WTC11 (cell line): ENCODE measurements around the gene ETS1. TPM values are rescaled to one million over a fixed set of nuclear protein-coding genes. Genes with fewer than 3 reads are reported as not detected.

Source experiments
- ATAC-seq: fragments of 200-7000 bp; cut with Tn5 transposase; 2 replicates; pipeline ENCODE4 v1.10.0; 2021; ENCODE audit warnings: mild to moderate bottlenecking, moderate library complexity
- CTCF ChIA-PET: fragments of 300-600 bp; sonication (Branson Sonifier 250); formaldehyde crosslinking; loops from one replicate; lab custom pipeline; 2021; ENCODE audit warnings: antibody characterized with exemption; lab: Charles Lee
- POLR2A ChIA-PET: fragments of 350-600 bp; sonication (Branson Sonifier 250); formaldehyde crosslinking; loops from one replicate; lab custom pipeline; 2021; ENCODE audit warnings: antibody characterized with exemption; lab: Charles Lee
- DNase-seq: peaks from one replicate; pipeline ENCODE4 v3.0.0; 2021; ENCODE audit warnings: low spot score
- H3K27ac Mint-ChIP-seq: 2 replicates; pipeline ENCODE4 v1.8.0; 2021; ENCODE audit warnings: mixed read lengths
- H3K27me3 Mint-ChIP-seq: 2 replicates; pipeline ENCODE4 v1.8.0; 2021; ENCODE audit warnings: low read depth, mild to moderate bottlenecking, moderate library complexity, mixed read lengths
- H3K36me3 Mint-ChIP-seq: 2 replicates; pipeline ENCODE4 v1.8.0; 2021; ENCODE audit warnings: mixed read lengths
- H3K4me1 Mint-ChIP-seq: 2 replicates; pipeline ENCODE4 v1.8.0; 2022; ENCODE audit warnings: mixed read lengths
- H3K4me3 Mint-ChIP-seq: 2 replicates; pipeline ENCODE4 v1.8.0; 2021; ENCODE audit warnings: mild to moderate bottlenecking, moderate library complexity, mixed read lengths
- H3K9me3 Mint-ChIP-seq: 2 replicates; pipeline ENCODE4 v1.8.0; 2021; ENCODE audit warnings: mixed read lengths
- ELF4 ChIP-seq: sonication (generic); formaldehyde crosslinking; IDR thresholded peaks from 2 replicates; pipeline ENCODE4 v1.8.1; 2022; ENCODE audit warnings: low read depth, mild to moderate bottlenecking, moderate library complexity, missing genetic modification reagents
- IRF2 ChIP-seq: sonication (generic); formaldehyde crosslinking; IDR thresholded peaks from 2 replicates; pipeline ENCODE4 v1.8.0; 2022; ENCODE audit warnings: low read depth, missing genetic modification reagents, borderline replicate concordance
- JAZF1 ChIP-seq: fragments of 250-450 bp; sonication (Bioruptor Pico); IDR thresholded peaks from 2 replicates; pipeline ENCODE4 v1.9.0; 2021; ENCODE audit warnings: moderate library complexity, mild to moderate bottlenecking, inconsistent platforms
- NR3C1 ChIP-seq: sonication (generic); formaldehyde crosslinking; conservative IDR thresholded peaks from 2 replicates; pipeline ENCODE4 v1.8.1; 2023; ENCODE audit warnings: low read depth, mild to moderate bottlenecking, missing genetic modification reagents
- PRRX2 ChIP-seq: fragments of 250-450 bp; sonication (Bioruptor Pico); IDR thresholded peaks from 2 replicates; pipeline ENCODE4 v1.8.0; 2021; ENCODE audit warnings: mild to moderate bottlenecking
- TCF7 ChIP-seq: sonication (generic); formaldehyde crosslinking; IDR thresholded peaks from 2 replicates; pipeline ENCODE4 v1.8.0; 2022; ENCODE audit warnings: mild to moderate bottlenecking, low read depth, missing genetic modification reagents, moderate library complexity
- TEAD4 ChIP-seq: sonication (generic); formaldehyde crosslinking; IDR thresholded peaks from 2 replicates; pipeline ENCODE4 v1.8.0; 2022; ENCODE audit warnings: mild to moderate bottlenecking, missing genetic modification reagents
- USF1 ChIP-seq: sonication (generic); formaldehyde crosslinking; IDR thresholded peaks from 2 replicates; pipeline ENCODE4 v1.8.0; 2022; ENCODE audit warnings: mild to moderate bottlenecking, missing genetic modification reagents
- ZSCAN18 ChIP-seq: fragments of 250-450 bp; sonication (Bioruptor Pico); IDR thresholded peaks from 2 replicates; pipeline ENCODE4 v2.1.2; 2022; ENCODE audit warnings: mild to moderate bottlenecking, moderate library complexity
- total RNA-seq: library from RNA; stranded (reverse); gene quantifications from 3 replicates; pipeline ENCODE4 v1.2.3, GENCODE V29; 2021
- TF ChIP-seq, protein P1 (sequence below): sonication (generic); formaldehyde crosslinking; IDR thresholded peaks from 2 replicates; pipeline ENCODE4 v1.8.0; 2022; ENCODE audit warnings: mild to moderate bottlenecking, missing genetic modification reagents
- TF ChIP-seq, protein P2 (sequence below): fragments of 250-450 bp; sonication (Bioruptor Pico); IDR thresholded peaks from 2 replicates; pipeline ENCODE4 v1.9.0; 2021; ENCODE audit warnings: mild to moderate bottlenecking, borderline replicate concordance
- TF ChIP-seq, protein P3 (sequence below): sonication (generic); formaldehyde crosslinking; IDR thresholded peaks from 2 replicates; pipeline ENCODE4 v1.8.1; 2023; ENCODE audit warnings: mild to moderate bottlenecking, missing genetic modification reagents, borderline replicate concordance
- TF ChIP-seq, protein P4 (sequence below): fragments of 250-450 bp; sonication (Bioruptor Pico); IDR thresholded peaks from 2 replicates; pipeline ENCODE4 v1.9.0; 2021; ENCODE audit warnings: mild to moderate bottlenecking
- TF ChIP-seq, protein P5 (sequence below): sonication (generic); formaldehyde crosslinking; IDR thresholded peaks from 2 replicates; pipeline ENCODE4 v1.8.0; 2023; ENCODE audit warnings: missing genetic modification reagents
- TF ChIP-seq, protein P6 (sequence below): sonication (generic); formaldehyde crosslinking; IDR thresholded peaks from 2 replicates; pipeline ENCODE4 v1.8.1; 2022; ENCODE audit warnings: missing genetic modification reagents, borderline replicate concordance

The ETS1 gene
- total RNA-seq, 1 experiment from 2014 or later: 33.1 TPM

DNA sequence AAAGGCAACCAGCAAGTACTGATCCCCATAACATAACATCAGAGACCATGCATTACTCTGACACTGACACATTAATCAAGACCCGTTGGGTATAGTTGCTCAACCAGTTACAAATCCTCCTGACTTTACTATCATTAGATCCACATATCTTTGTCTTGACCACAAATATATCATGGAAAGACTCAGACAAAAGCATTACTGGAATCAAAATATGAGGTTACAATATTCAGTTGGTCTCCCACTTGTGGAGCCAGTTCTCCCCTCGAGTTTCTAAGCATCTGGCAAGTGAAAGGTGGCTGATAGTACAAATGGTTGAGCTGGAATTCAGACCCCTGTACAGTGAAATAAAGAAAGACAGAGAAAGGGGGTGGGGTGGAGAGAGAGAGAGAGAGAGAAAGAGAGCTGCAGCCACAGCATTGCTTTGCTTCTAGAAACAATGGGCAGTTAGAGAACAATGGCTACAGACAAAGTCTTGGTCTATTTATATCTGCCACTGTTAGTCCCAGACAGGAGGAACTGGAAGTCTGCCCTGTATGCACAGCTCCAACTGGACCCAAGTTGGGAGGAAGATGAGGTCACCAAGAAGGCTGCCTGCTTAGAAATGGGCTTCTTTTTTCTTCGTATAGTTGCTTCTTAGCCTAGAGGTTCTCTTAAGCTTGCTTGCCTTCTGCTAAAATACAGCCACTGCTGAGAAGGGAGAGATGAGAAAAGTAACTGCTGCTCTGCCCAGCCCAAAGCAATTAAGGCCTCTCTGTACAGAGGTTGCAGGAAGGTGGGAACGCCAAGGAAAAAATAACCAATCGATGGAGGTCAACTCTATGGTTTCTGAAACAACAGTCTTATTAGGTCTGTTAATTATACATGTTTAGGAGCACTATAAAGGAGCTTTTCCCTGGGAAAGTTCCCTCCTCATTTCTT lies 85.5 kb downstream of the ETS1 start (continued):
- no peak for TF ChIP-seq NR3C1 (CRISPR knock-in tag)
- TF ChIP-seq, protein P1, sequence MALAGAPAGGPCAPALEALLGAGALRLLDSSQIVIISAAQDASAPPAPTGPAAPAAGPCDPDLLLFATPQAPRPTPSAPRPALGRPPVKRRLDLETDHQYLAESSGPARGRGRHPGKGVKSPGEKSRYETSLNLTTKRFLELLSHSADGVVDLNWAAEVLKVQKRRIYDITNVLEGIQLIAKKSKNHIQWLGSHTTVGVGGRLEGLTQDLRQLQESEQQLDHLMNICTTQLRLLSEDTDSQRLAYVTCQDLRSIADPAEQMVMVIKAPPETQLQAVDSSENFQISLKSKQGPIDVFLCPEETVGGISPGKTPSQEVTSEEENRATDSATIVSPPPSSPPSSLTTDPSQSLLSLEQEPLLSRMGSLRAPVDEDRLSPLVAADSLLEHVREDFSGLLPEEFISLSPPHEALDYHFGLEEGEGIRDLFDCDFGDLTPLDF (CRISPR knock-in tag): no peak
- TF ChIP-seq, protein P2, sequence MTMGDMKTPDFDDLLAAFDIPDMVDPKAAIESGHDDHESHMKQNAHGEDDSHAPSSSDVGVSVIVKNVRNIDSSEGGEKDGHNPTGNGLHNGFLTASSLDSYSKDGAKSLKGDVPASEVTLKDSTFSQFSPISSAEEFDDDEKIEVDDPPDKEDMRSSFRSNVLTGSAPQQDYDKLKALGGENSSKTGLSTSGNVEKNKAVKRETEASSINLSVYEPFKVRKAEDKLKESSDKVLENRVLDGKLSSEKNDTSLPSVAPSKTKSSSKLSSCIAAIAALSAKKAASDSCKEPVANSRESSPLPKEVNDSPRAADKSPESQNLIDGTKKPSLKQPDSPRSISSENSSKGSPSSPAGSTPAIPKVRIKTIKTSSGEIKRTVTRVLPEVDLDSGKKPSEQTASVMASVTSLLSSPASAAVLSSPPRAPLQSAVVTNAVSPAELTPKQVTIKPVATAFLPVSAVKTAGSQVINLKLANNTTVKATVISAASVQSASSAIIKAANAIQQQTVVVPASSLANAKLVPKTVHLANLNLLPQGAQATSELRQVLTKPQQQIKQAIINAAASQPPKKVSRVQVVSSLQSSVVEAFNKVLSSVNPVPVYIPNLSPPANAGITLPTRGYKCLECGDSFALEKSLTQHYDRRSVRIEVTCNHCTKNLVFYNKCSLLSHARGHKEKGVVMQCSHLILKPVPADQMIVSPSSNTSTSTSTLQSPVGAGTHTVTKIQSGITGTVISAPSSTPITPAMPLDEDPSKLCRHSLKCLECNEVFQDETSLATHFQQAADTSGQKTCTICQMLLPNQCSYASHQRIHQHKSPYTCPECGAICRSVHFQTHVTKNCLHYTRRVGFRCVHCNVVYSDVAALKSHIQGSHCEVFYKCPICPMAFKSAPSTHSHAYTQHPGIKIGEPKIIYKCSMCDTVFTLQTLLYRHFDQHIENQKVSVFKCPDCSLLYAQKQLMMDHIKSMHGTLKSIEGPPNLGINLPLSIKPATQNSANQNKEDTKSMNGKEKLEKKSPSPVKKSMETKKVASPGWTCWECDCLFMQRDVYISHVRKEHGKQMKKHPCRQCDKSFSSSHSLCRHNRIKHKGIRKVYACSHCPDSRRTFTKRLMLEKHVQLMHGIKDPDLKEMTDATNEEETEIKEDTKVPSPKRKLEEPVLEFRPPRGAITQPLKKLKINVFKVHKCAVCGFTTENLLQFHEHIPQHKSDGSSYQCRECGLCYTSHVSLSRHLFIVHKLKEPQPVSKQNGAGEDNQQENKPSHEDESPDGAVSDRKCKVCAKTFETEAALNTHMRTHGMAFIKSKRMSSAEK: no peak
- TF ChIP-seq, protein P3, sequence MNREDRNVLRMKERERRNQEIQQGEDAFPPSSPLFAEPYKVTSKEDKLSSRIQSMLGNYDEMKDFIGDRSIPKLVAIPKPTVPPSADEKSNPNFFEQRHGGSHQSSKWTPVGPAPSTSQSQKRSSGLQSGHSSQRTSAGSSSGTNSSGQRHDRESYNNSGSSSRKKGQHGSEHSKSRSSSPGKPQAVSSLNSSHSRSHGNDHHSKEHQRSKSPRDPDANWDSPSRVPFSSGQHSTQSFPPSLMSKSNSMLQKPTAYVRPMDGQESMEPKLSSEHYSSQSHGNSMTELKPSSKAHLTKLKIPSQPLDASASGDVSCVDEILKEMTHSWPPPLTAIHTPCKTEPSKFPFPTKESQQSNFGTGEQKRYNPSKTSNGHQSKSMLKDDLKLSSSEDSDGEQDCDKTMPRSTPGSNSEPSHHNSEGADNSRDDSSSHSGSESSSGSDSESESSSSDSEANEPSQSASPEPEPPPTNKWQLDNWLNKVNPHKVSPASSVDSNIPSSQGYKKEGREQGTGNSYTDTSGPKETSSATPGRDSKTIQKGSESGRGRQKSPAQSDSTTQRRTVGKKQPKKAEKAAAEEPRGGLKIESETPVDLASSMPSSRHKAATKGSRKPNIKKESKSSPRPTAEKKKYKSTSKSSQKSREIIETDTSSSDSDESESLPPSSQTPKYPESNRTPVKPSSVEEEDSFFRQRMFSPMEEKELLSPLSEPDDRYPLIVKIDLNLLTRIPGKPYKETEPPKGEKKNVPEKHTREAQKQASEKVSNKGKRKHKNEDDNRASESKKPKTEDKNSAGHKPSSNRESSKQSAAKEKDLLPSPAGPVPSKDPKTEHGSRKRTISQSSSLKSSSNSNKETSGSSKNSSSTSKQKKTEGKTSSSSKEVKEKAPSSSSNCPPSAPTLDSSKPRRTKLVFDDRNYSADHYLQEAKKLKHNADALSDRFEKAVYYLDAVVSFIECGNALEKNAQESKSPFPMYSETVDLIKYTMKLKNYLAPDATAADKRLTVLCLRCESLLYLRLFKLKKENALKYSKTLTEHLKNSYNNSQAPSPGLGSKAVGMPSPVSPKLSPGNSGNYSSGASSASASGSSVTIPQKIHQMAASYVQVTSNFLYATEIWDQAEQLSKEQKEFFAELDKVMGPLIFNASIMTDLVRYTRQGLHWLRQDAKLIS (CRISPR knock-in tag): no peak

DNA sequence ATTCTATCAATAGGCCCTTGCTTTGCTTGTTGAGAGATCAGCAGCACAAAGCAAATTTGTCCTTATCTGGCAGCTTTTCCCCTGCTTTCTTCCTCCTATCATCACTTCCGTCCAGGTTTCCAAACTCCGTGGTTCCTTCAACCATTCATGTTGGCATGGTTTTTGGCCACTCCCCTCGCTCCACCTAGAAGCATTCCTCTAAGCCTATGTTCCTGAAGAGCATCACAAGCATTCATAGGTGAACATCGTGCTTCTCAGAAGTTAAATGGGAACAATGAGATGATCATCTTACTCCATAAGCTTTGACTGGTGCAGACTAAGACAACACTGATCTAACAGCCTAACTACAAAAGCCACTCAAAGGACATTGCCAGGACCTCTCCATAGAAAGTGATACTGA lies 86.3 kb downstream of the ETS1 start:
- peaks cover 51% of the 10 kb centered on the region for H3K4me1 Mint-ChIP-seq
- H3K27me3 Mint-ChIP-seq: no peaks in the 10 kb centered on the region
- DNase-seq (no peak), ATAC-seq (no peak)
- H3K4me3 Mint-ChIP-seq: no peak overlapping the region
- H3K9me3 Mint-ChIP-seq: peaks cover 7% of the 10 kb centered on the region
- no peaks in the 10 kb centered on the region; the same call in 1 of the 2 replicates for H3K36me3 Mint-ChIP-seq
- CTCF ChIA-PET: no interaction called here
- H3K27ac Mint-ChIP-seq: no peak overlapping the region
- POLR2A ChIA-PET: no interaction called here
- TF ChIP-seq ELF4: no peak
- no peak for TF ChIP-seq PRRX2 (CRISPR knock-in tag)
- TF ChIP-seq ZSCAN18: no peak
- TF ChIP-seq, protein P1 (CRISPR knock-in tag): no peak
- TF ChIP-seq TCF7 (CRISPR knock-in tag): no peak
- no peak for TF ChIP-seq USF1 (CRISPR knock-in tag)
- TF ChIP-seq JAZF1 (CRISPR knock-in tag): no peak
- TF ChIP-seq IRF2: no peak
- TF ChIP-seq TEAD4 (CRISPR knock-in tag): no peak
- TF ChIP-seq, protein P4, sequence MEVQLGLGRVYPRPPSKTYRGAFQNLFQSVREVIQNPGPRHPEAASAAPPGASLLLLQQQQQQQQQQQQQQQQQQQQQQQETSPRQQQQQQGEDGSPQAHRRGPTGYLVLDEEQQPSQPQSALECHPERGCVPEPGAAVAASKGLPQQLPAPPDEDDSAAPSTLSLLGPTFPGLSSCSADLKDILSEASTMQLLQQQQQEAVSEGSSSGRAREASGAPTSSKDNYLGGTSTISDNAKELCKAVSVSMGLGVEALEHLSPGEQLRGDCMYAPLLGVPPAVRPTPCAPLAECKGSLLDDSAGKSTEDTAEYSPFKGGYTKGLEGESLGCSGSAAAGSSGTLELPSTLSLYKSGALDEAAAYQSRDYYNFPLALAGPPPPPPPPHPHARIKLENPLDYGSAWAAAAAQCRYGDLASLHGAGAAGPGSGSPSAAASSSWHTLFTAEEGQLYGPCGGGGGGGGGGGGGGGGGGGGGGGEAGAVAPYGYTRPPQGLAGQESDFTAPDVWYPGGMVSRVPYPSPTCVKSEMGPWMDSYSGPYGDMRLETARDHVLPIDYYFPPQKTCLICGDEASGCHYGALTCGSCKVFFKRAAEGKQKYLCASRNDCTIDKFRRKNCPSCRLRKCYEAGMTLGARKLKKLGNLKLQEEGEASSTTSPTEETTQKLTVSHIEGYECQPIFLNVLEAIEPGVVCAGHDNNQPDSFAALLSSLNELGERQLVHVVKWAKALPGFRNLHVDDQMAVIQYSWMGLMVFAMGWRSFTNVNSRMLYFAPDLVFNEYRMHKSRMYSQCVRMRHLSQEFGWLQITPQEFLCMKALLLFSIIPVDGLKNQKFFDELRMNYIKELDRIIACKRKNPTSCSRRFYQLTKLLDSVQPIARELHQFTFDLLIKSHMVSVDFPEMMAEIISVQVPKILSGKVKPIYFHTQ (CRISPR knock-in tag): no peak
- TF ChIP-seq, protein P5, sequence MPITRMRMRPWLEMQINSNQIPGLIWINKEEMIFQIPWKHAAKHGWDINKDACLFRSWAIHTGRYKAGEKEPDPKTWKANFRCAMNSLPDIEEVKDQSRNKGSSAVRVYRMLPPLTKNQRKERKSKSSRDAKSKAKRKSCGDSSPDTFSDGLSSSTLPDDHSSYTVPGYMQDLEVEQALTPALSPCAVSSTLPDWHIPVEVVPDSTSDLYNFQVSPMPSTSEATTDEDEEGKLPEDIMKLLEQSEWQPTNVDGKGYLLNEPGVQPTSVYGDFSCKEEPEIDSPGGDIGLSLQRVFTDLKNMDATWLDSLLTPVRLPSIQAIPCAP (CRISPR knock-in tag): no peak
- TF ChIP-seq, protein P6, sequence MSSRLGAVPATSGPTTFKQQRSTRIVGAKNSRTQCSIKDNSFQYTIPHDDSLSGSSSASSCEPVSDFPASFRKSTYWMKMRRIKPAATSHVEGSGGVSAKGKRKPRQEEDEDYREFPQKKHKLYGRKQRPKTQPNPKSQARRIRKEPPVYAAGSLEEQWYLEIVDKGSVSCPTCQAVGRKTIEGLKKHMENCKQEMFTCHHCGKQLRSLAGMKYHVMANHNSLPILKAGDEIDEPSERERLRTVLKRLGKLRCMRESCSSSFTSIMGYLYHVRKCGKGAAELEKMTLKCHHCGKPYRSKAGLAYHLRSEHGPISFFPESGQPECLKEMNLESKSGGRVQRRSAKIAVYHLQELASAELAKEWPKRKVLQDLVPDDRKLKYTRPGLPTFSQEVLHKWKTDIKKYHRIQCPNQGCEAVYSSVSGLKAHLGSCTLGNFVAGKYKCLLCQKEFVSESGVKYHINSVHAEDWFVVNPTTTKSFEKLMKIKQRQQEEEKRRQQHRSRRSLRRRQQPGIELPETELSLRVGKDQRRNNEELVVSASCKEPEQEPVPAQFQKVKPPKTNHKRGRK (CRISPR knock-in tag): no peak
